AG09309 (cell line): Measurements from ENCODE around the gene CIPC.

ENCODE experiments used
- DNase-seq: peaks from one replicate; pipeline ENCODE4 v3.0.0-alpha.2; 2010; ENCODE audit warnings: low read depth
- H3K4me3 ChIP-seq: 2 replicates; pipeline ENCODE4 v1.5.1; 2011; ENCODE audit warnings: mild to moderate bottlenecking, low read depth, low read length, moderate library complexity; ENCODE audit not compliant: control insufficient read depth
- CTCF ChIP-seq: IDR thresholded peaks from 2 replicates; pipeline ENCODE4 v1.5.1; 2011; ENCODE audit warnings: mild to moderate bottlenecking, low read depth, low read length, inconsistent platforms; ENCODE audit not compliant: insufficient read depth, control insufficient read depth; ENCODE audit errors: missing control alignments

CIPC gene

GRCh38 chr14:77148510-77149231, 50.6 kb downstream of the CIPC start:
- TF ChIP-seq CTCF: no peak
- no peak for DNase-seq
- H3K4me3 ChIP-seq: no peak overlapping the region

- peak; percentile 67 for TF ChIP-seq CTCF
- DNase-seq: no peak
- H3K4me3 ChIP-seq: no peak overlapping the region
Observed at GRCh38 chr14:77151245-77151644, 53.2 kb downstream of the CIPC start.

- H3K4me3 ChIP-seq: no peak overlapping the region
- no peak for DNase-seq
- peak; percentile 10 for TF ChIP-seq CTCF
Observed at GRCh38 chr14:77151918-77152588, 54.0 kb downstream of the CIPC start.

GRCh38 chr14:77153802-77154201, 55.7 kb downstream of the CIPC start:
- TF ChIP-seq CTCF: no peak
- H3K4me3 ChIP-seq: no peak overlapping the region
- no peak for DNase-seq

GRCh38 chr14:77154421-77154820, 56.4 kb downstream of the CIPC start:
- no peak overlapping the region for H3K4me3 ChIP-seq
- DNase-seq: no peak

GRCh38 chr14:77155083-77155482, 57.0 kb downstream of the CIPC start:
- H3K4me3 ChIP-seq: no peak overlapping the region
- DNase-seq: no peak
- no peak for TF ChIP-seq CTCF

More at GRCh38 chr14:77154421-77154820, 56.4 kb downstream of the CIPC start:
- no peak for TF ChIP-seq CTCF
